Measurements from ENCODE around the gene RFWD3. TPM values are rescaled to one million over a fixed set of nuclear protein-coding genes. Genes with fewer than 3 reads are reported as not detected.

The RFWD3 gene, protein sequence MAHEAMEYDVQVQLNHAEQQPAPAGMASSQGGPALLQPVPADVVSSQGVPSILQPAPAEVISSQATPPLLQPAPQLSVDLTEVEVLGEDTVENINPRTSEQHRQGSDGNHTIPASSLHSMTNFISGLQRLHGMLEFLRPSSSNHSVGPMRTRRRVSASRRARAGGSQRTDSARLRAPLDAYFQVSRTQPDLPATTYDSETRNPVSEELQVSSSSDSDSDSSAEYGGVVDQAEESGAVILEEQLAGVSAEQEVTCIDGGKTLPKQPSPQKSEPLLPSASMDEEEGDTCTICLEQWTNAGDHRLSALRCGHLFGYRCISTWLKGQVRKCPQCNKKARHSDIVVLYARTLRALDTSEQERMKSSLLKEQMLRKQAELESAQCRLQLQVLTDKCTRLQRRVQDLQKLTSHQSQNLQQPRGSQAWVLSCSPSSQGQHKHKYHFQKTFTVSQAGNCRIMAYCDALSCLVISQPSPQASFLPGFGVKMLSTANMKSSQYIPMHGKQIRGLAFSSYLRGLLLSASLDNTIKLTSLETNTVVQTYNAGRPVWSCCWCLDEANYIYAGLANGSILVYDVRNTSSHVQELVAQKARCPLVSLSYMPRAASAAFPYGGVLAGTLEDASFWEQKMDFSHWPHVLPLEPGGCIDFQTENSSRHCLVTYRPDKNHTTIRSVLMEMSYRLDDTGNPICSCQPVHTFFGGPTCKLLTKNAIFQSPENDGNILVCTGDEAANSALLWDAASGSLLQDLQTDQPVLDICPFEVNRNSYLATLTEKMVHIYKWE
- total RNA-seq, result 15.2 and 16.4 TPM in 2 replicates

DNA sequence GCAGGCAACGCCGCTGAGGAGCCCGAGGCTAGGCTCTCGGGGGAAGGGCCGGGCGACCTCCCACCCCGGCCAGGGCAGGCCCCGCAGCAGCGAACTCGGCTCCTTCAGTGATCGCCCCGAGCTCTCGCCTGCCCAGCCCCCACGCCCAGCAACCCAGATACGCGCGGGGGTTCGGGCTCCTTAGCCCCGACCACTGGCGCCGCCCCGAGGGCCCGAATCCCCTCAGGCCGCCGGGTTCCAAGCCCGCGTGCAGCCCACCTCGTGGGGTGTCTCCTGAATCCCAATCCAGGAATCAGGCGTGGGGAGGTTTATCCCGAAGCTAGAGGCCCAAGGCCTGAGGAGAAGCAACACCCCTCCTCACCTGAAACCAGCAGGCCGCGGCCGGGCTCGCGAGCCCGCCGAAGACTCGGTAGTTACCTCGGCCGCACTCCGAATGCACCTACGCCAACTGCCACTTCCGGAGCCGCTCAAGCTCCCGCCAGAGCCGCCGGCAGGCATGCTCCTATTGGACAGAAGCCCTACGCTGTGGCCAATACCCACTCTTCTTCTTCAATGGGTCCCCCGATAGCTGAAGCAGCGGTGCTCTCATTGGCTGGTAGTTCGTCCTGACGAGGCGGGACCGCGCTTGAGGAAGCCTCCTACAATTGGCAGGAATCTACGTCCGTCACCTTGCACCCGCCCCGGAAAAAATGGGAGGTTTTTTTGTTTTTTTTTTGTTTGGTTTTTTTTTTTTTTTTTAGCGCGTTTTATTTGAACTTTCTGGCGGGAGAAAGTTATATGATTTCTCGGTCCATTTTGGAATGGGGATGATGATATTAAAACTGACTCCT, at the start of gene RFWD3:
RFWD3 (minus strand) TSS at position 453 of the 830 bp plus-strand sequence. CDS start 5,428 bp downstream, outside the sequence.

DNA sequence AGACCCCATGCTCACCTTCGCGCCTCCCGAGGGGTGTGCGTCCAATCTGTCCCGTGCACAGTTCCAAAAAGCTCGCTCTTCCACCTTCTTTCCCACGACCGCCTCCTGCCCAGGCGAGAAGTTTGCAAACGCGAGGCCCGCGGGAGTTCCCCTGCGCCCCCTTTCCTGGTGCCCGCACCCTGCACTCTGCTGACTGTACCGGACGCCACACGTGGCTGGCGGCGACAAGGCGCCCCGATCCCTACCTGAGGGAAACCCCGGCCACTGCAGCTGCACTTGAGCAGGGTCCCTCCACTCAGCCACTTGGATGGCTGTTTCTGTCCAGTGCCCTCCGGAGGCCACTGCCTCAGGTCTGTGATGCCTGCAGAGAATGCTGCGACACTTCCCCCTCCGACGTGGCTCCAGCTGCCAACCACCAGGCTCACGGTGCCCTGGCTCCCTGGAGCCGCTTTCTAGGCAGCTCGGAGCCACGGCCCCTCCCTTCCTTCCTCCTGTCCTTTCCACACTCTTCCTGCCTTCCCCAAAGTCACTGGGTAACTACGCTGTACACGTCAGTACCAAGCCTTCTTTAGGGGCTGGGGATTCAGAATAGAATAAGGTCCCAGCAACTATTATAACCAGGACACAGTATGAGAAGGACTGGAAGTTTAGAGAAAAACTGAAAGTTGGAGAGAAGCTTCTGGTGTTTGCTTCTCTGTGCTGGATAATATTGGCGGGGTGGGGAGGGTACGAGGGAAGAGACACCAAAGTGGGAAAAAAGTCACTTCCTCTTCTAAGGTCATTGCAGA, 34.0 kb upstream of the RFWD3 start, which contains the start of gene MLKL:
MLKL (minus strand) TSS at position 425 of the 788 bp plus-strand sequence. CDS start 5,105 bp downstream, outside the sequence.

DNA sequence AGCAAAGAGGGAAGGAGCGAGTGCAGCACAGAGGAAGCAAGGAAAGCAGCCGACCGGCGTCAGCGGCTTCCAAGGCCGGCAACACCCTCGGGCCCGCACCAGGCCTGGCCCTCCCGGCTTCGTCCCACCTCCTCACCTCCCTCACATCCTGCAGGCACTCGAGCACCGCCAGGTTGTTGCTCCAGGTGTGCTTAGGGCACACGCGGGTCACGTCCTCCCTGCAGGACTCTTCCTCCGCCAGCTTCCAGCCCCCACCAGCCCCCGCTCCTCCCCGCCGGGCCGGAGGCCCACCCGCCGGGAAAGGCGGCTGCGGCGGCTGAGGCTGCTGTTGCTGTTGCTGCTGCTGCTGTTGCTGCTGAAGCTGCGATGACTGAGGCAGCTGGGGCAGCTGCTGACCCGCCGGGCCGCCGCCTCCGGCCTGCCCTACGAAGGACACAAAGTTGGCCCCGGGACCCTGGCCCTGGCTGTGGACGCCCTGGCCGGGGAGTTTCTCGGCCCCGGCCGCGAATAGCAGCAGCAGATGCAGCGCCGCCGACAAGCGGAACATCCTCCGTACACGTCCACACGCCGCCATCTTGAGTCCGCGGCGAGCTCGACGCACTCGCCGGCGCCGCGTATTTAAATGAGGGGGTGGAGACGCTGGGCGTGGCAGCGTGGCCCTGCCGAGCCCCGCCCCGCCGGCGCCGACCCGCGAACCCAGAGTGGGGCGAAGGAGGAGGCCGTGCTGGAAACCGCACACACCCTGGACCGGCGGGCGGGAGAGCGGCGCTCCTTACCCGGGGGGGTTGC, 60.0 kb downstream of the RFWD3 start, which contains the start of gene GLG1:
GLG1 (minus strand) TSS at position 594 of the 789 bp plus-strand sequence; CDS start at position 574, 20 bp downstream.

Other genes starting within 250 kb of the RFWD3 start
- gene CLEC18B, start 245.4 kb downstream of the RFWD3 start, total RNA-seq, result 0.16 TPM in 1 of 2 replicates, not detected in the other
- gene GLG1, start 59.8 kb downstream of the RFWD3 start, total RNA-seq, result 178 and 203 TPM in 2 replicates
- gene MLKL, start 34.0 kb upstream of the RFWD3 start, total RNA-seq, result 11.5 and 15.7 TPM in 2 replicates
- not detected in 2 replicates for gene FA2H, start 107.9 kb upstream of the RFWD3 start, total RNA-seq

Data from hair follicle dermal papilla cell (primary cell).